ENCODE measurements around the gene HTT.

GRCh38 chr4:3210467-3210866 lies 136.0 kb downstream of the HTT start:
- TF ChIP-seq EZH2 (IDR thresholded peaks at IDR 0.05; ENCODE audit: insufficient read depth, low read length) = no peak
- TF ChIP-seq CTCF (IDR thresholded peaks at IDR 0.05; ENCODE audit: insufficient read depth, low read depth, low read length) = no peak

Measured in astrocyte (in vitro differentiated cells and primary cell).